Upper lobe of left lung (tissue), 4 donors: Measurements from ENCODE around the gene HAVCR1.

Source experiments
- POLR2A ChIP-seq, 4 donors: fragments of 450-650 bp; IDR thresholded peaks; one replicate each; pipeline ENCODE4 v1.5.1; 2016 to 2017; ENCODE audit warnings: antibody characterized with exemption in 4 of 4, mild to moderate bottlenecking in 2 of 4
- POLR2AphosphoS5 ChIP-seq, 2 donors: sonication (generic); formaldehyde crosslinking; IDR thresholded peaks; one replicate each; pipeline ENCODE4 v1.5.1; 2017; ENCODE audit warnings: antibody characterized with exemption in 2 of 2
- TF ChIP-seq, protein P1 (sequence below), 6 experiments: fragments of 450-650 bp in 4 of 6; fragments of 200-600 bp in 2 of 6; sonication (generic) in 2 of 6; IDR thresholded peaks; one replicate each; pipeline ENCODE4 v1.5.1; 2016 to 2019; ENCODE audit warnings: antibody characterized with exemption in 6 of 6

DNA sequence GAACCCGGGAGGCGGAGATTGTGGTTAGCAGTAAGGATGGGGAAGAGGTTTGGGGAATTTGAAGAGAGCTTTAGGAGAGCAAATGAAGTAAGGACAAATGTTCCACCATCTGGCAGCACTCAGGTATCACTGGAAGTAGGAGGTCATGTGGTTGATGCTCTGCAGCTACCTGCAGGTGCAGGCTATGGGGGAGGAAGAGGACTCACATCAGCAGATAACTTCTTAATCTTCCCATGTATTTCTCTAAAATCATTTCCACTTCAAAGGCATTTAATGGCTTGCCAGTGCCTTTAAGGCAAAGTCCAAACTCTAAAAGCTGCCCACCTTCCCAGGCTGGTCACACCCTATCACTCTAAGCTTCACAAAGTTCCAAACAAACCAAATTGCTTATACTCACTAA, 8.1 kb upstream of the HAVCR1 start:
- TF ChIP-seq POLR2AphosphoS5 (IDR thresholded peaks at IDR 0.05) (no peak), POLR2A (IDR thresholded peaks at IDR 0.05) (no peak)
- TF ChIP-seq, protein P1, sequence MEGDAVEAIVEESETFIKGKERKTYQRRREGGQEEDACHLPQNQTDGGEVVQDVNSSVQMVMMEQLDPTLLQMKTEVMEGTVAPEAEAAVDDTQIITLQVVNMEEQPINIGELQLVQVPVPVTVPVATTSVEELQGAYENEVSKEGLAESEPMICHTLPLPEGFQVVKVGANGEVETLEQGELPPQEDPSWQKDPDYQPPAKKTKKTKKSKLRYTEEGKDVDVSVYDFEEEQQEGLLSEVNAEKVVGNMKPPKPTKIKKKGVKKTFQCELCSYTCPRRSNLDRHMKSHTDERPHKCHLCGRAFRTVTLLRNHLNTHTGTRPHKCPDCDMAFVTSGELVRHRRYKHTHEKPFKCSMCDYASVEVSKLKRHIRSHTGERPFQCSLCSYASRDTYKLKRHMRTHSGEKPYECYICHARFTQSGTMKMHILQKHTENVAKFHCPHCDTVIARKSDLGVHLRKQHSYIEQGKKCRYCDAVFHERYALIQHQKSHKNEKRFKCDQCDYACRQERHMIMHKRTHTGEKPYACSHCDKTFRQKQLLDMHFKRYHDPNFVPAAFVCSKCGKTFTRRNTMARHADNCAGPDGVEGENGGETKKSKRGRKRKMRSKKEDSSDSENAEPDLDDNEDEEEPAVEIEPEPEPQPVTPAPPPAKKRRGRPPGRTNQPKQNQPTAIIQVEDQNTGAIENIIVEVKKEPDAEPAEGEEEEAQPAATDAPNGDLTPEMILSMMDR (IDR thresholded peaks at IDR 0.05), result no peak
